HepG2 (cell line): ENCODE measurements around the gene TLN1. TPM values are rescaled to one million over a fixed set of nuclear protein-coding genes. Genes with fewer than 3 reads are reported as not detected.

Source experiments
- ARID3A ChIP-seq: IDR thresholded peaks from 2 replicates; pipeline ENCODE4 v1.6.1; 2012; ENCODE audit warnings: low read depth, low read length, improper control_type of control experiment
- ARID4A ChIP-seq: sonication (generic); formaldehyde crosslinking; IDR thresholded peaks from 2 replicates; pipeline ENCODE4 v1.5.0; 2020; ENCODE audit warnings: mild to moderate bottlenecking, missing genetic modification reagents, borderline replicate concordance
- EP300 ChIP-seq, 3 experiments: sonication (generic) in 1 of 3; formaldehyde crosslinking in 1 of 3; IDR thresholded peaks; 2 replicates each; pipeline versions ENCODE4 v1.5.1 to v1.6.1; 2011 to 2020; ENCODE audit warnings: low read depth in 2 of 3, low read length in 2 of 3, borderline replicate concordance in 1 of 3, improper control_type of control experiment in 1 of 3, mild to moderate bottlenecking in 1 of 3, missing genetic modification reagents in 1 of 3, moderate library complexity in 1 of 3
- FOXC1 ChIP-seq: sonication (generic); formaldehyde crosslinking; IDR thresholded peaks from 2 replicates; pipeline ENCODE4 v1.8.0; 2022; ENCODE audit warnings: mild to moderate bottlenecking, missing genetic modification reagents, borderline replicate concordance
- FUBP1 ChIP-seq: sonication (generic); formaldehyde crosslinking; IDR thresholded peaks from 2 replicates; pipeline ENCODE4 v1.5.1; 2020; ENCODE audit warnings: missing genetic modification reagents, mild to moderate bottlenecking, borderline replicate concordance
- HMG20A ChIP-seq: IDR thresholded peaks from 2 replicates; pipeline ENCODE4 v1.6.1; 2016; ENCODE audit warnings: borderline replicate concordance
- IRF1 ChIP-seq: sonication (generic); formaldehyde crosslinking; IDR thresholded peaks from 2 replicates; pipeline ENCODE4 v1.4.0; 2020; ENCODE audit warnings: low read depth, mild to moderate bottlenecking, missing genetic modification reagents
- KDM2A ChIP-seq: sonication (generic); formaldehyde crosslinking; IDR thresholded peaks from 2 replicates; pipeline ENCODE4 v1.4.0; 2020; ENCODE audit warnings: low read depth, missing genetic modification reagents, borderline replicate concordance
- PHF8 ChIP-seq: sonication (generic); formaldehyde crosslinking; IDR thresholded peaks from 2 replicates; pipeline ENCODE4 v1.5.0; 2020; ENCODE audit warnings: missing genetic modification reagents
- RAD21 ChIP-seq: fragments of 450-650 bp; formaldehyde crosslinking; IDR thresholded peaks from 2 replicates; pipeline ENCODE4 v1.5.0; 2020; ENCODE audit warnings: mild to moderate bottlenecking
- SMC3 ChIP-seq: IDR thresholded peaks from 2 replicates; pipeline ENCODE4 v1.6.1; 2011; ENCODE audit warnings: low read length, improper control_type of control experiment
- STAG1 ChIP-seq: sonication (generic); formaldehyde crosslinking; IDR thresholded peaks from 2 replicates; pipeline ENCODE4 v1.4.0; 2020; ENCODE audit warnings: missing genetic modification reagents
- TBX2 ChIP-seq: sonication (generic); formaldehyde crosslinking; IDR thresholded peaks from 2 replicates; pipeline ENCODE4 v1.5.0; 2020; ENCODE audit warnings: missing genetic modification reagents, mild to moderate bottlenecking, borderline replicate concordance
- TGIF2 ChIP-seq: IDR thresholded peaks from 2 replicates; pipeline ENCODE4 v1.6.1; 2016; ENCODE audit warnings: control low read depth, missing compliant biosample characterization
- XRCC5 ChIP-seq: fragments of 200-400 bp; formaldehyde crosslinking; optimal IDR thresholded peaks from 2 replicates; pipeline ENCODE3; 2017; ENCODE audit warnings: mild to moderate bottlenecking, low read length
- ZNF282 ChIP-seq: fragments of 450-650 bp; IDR thresholded peaks from 2 replicates; pipeline ENCODE4 v1.6.1; 2018; ENCODE audit not compliant: partially characterized antibody
- ZNF414 ChIP-seq: sonication (generic); formaldehyde crosslinking; IDR thresholded peaks from 2 replicates; pipeline ENCODE4 v1.5.0; 2020; ENCODE audit warnings: missing genetic modification reagents
- ZNF44 ChIP-seq: sonication (generic); formaldehyde crosslinking; IDR thresholded peaks from 2 replicates; pipeline ENCODE4 v1.5.1; 2020; ENCODE audit warnings: mild to moderate bottlenecking, missing genetic modification reagents
- ZNF788 ChIP-seq: sonication (generic); formaldehyde crosslinking; IDR thresholded peaks from 2 replicates; pipeline ENCODE4 v1.5.0; 2020; ENCODE audit warnings: mild to moderate bottlenecking, missing genetic modification reagents, borderline replicate concordance
- polyA plus RNA-seq, 8 experiments: library from polyadenylated mRNA; depleted of rRNA in 3 of 8; stranded (reverse) in 7 of 8; unstranded in 1 of 8; fragments of >200 nt; fragmentation: Illumina TruSeq in 4 of 8; extraction: Trizol in 4 of 8; gene quantifications; 2 replicates each; pipeline versions ENCODE4 v1.2.1 to v1.2.3, GENCODE V29; 2011 to 2016; ENCODE audit warnings: low read depth in 4 of 8, missing spikeins in 1 of 8, mixed read lengths in 1 of 8; ENCODE audit not compliant: insufficient read depth in 1 of 8
- total RNA-seq, 5 experiments: library from RNA; depleted of rRNA; stranded (reverse); fragments of >200 nt; fragmentation: Illumina TruSeq; extraction: Trizol; gene quantifications; 2 replicates each; pipeline ENCODE4 v1.2.3, GENCODE V29; 2016; ENCODE audit warnings: low read depth in 1 of 5

TLN1 gene
- total and polyA plus RNA-seq, 2 of the 13 experiments (the other 11 are each of a cell fraction or from before 2014, with no cell fraction given), result 35.2 to 51.8 TPM

GRCh38 chr9:35696520-35697215, 35.3 kb downstream of the TLN1 start (continued):
- TF ChIP-seq IRF1 (CRISPR knock-in tag) (no peak), PHF8 (CRISPR knock-in tag) (0 out of 2 replicates have a peak, but pooled peaks have one; percentile 23), ZNF282 (no peak), FOXC1 (CRISPR knock-in tag) (0 out of 2 replicates have a peak, but pooled peaks have one; percentile 51), KDM2A (CRISPR knock-in tag) (peak; percentile 47; the same call in 1 of the 2 replicates), ARID4A (peak; percentile 23; the same call in 1 of the 2 replicates), TGIF2 (no peak), RAD21 (peak; percentile 71), EP300 (IDR thresholded peaks at IDR 0.05; ENCODE audit: low read depth in 2 of 2, low read length in 2 of 2) (no peak), EP300 (CRISPR knock-in tag; IDR thresholded peaks at IDR 0.05; ENCODE audit: borderline replicate concordance) (no peak), FUBP1 (CRISPR knock-in tag) (no peak), TBX2 (CRISPR knock-in tag) (peak; percentile 32; the same call in 1 of the 2 replicates), ZNF44 (no peak), HMG20A (CRISPR knock-in tag) (no peak), SMC3 (peak; percentile 80), ZNF788 (CRISPR knock-in tag) (peak; percentile 22; the same call in 1 of the 2 replicates), XRCC5 (peak; percentile 75), ARID3A (0 out of 2 replicates have a peak, but pooled peaks have one; percentile 22), ZNF414 (CRISPR knock-in tag) (0 out of 2 replicates have a peak, but pooled peaks have one; percentile 45), STAG1 (peak; percentile 61)
